ENCODE data around the gene ZNF331. TPM values are rescaled to one million over a fixed set of nuclear protein-coding genes. Genes with fewer than 3 reads are reported as not detected.
A peak's percentile ranks its signal among the peaks of the same experiment; 100 is the strongest.
"Not testable (repeated sequence)": the region's sequence is repeated elsewhere in the genome, so short reads cannot be mapped to it uniquely, and the experiment has no call there.

The ZNF331 gene
- total RNA-seq, 1 experiment from 2014 or later = 56.7 TPM

DNA sequence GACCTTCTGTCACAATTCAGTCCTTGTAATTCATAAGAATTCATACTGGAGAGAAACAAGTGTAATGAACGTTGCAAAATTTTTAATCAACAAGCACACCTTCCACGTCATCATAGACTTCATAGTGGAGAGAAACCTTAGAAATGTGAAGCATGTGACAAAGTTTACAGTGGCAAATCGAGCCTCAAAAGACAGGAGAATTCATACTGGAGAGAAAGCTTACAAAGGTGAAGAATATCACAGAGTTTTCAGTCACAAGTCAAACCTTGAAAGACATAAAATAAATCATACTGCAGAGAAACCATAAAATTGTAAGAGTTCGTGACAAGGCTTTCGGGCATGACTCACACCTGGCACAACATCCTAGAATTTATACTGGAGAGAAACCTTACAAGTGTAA, 45.8 kb upstream of the ZNF331 start (continued):
- TF ChIP-seq, protein P1, sequence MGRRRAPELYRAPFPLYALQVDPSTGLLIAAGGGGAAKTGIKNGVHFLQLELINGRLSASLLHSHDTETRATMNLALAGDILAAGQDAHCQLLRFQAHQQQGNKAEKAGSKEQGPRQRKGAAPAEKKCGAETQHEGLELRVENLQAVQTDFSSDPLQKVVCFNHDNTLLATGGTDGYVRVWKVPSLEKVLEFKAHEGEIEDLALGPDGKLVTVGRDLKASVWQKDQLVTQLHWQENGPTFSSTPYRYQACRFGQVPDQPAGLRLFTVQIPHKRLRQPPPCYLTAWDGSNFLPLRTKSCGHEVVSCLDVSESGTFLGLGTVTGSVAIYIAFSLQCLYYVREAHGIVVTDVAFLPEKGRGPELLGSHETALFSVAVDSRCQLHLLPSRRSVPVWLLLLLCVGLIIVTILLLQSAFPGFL (CRISPR knock-in tag; IDR thresholded peaks at IDR 0.05; ENCODE audit: borderline replicate concordance) = no peak
- TF ChIP-seq KAT7 (CRISPR knock-in tag; IDR thresholded peaks at IDR 0.05; ENCODE audit: borderline replicate concordance) (no peak), JAZF1 (CRISPR knock-in tag; IDR thresholded peaks at IDR 0.05) (no peak)

DNA sequence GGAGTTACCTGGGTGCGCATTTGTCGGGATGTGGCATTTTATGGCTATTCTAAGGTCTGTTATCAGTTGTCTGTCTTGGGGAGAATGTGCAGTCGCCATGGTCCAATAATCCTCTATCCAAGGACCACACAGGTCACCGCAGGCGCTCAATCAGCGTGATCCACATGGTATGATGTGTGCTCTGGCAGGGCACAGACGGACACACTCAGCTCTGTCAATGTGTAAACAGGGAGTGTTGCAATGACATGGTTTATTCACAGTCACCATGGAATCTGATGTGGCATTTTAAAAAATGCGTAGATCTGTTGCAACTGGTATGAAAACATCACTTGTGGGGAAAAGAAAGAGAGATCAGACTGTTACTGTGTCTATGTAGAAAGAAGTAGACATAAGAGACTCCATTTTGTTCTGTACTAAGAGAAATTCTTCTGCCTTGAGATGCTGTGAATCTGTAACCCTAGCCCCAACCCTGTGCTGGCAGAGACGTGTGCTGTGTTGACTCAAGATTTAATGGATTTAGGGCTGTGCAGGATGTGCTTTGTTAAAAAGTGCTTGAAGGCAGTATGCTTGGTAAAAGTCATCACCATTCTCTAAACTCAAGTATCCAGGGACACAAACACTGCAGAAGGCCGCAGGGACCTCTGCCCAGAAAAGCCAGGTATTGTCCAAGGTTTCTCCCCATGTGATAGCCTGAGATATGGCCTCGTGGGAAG, 40.5 kb upstream of the ZNF331 start:
- POLR2A ChIA-PET, ATAC-seq, H3K4me3 Mint-ChIP-seq: not testable (repeated sequence)

DNA sequence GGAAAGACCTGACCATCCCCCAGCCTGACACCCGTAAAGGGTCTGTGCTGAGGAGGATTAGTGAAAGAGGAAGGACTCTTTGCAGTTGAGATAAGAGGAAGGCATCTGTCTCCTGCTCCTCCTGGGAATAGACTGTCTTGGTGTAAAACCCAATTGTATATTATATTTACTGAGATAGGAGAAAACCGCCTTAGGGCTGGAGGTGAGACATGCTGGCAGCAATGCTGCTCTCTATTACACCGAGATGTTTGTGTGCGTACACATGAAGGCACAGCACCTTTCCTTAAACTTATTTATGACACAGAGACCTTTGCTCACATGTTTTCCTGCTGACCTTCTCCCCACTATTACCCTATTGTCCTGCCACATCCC, 39.9 kb upstream of the ZNF331 start:
- DNase-seq (ENCODE audit: low spot score); H3K27ac Mint-ChIP-seq; H3K4me3 Mint-ChIP-seq; POLR2A ChIA-PET; ATAC-seq; CTCF ChIA-PET; H3K27me3 Mint-ChIP-seq (ENCODE audit: low read depth): not testable (repeated sequence)
- H3K9me3 Mint-ChIP-seq = peaks cover 11% of the 10 kb centered on the region
- H3K4me1 Mint-ChIP-seq = peaks cover 14% of the 10 kb centered on the region
- peaks cover 15% of the 10 kb centered on the region for H3K36me3 Mint-ChIP-seq

More for the DNA sequence above, 40.5 kb upstream of the ZNF331 start:
- H3K36me3 Mint-ChIP-seq = peaks cover 20% of the 10 kb centered on the region
- CTCF ChIA-PET; DNase-seq (ENCODE audit: low spot score); H3K27ac Mint-ChIP-seq; H3K27me3 Mint-ChIP-seq (ENCODE audit: low read depth): not testable (repeated sequence)
- peaks cover 14% of the 10 kb centered on the region for H3K4me1 Mint-ChIP-seq
- peaks cover 16% of the 10 kb centered on the region for H3K9me3 Mint-ChIP-seq
- TF ChIP-seq GABPB1 (CRISPR knock-in tag; IDR thresholded peaks at IDR 0.05) = peak; percentile 74

DNA sequence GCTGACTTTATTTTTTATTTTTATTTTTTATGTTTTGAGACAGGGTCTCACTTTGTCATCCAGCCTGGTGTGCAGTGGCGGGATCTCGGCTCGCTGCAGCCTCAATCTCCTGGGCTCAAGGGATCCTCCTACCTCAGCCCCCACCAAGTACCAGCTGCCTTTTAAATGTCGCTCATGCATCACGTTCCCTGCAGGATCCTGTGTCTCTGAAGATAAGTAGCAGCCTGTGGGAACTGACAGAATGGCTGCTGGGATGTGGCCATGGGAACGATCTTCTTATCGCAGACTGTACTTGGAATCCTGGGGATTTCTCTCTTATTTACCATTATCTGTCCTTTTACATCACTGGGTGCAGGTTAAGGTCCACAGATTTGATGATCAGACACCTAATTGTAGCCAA, 34.8 kb upstream of the ZNF331 start:
- H3K27me3 Mint-ChIP-seq (ENCODE audit: low read depth); H3K27ac Mint-ChIP-seq; H3K9me3 Mint-ChIP-seq; H3K36me3 Mint-ChIP-seq; ATAC-seq; DNase-seq (ENCODE audit: low spot score); POLR2A ChIA-PET: not testable (repeated sequence)
- peak overlapping the region; percentile 58 for H3K4me3 Mint-ChIP-seq
- CTCF ChIA-PET = interaction anchor here (1.2 kb wide), 1 partner anchor 9 kb away, joined by 3 read pairs; no protein-coding TSS in a partner anchor
- H3K4me1 Mint-ChIP-seq = peaks cover 28% of the 10 kb centered on the region

DNA sequence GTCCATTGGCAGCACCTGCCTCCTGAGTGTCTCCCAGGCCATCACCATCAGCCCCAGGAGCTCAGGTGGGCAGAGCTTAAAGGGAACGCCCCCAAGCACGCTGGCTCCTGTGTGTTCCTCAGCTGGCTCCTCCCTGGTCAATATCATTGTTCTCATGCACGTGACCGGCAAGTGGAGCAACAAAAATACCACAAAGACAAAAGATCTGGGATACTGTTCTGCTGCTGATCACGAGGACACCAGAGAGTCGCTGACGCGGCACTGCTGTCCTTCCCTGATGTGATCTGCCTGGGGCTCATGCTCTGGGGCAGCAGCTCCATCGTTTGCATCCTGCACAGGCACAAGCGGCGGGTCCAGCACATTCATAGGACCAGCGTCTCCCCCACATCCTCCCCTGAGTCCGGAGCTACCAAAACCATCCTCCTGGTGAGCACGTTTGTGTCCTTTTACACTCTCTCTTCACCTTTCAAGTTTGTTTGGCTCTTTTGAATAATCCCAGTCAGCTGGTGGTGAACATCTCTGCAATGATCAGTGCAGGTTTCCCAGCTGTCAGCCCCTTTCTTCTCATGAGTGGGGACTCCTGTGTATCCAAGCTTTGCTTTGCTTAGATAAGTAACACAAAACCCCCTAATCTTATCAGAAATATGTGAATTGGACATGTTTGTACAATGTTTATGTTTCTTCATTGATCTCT, 34.1 kb upstream of the ZNF331 start:
- H3K27me3 Mint-ChIP-seq (ENCODE audit: low read depth); H3K36me3 Mint-ChIP-seq; POLR2A ChIA-PET; H3K27ac Mint-ChIP-seq; H3K9me3 Mint-ChIP-seq; DNase-seq (ENCODE audit: low spot score): not testable (repeated sequence)
- H3K4me3 Mint-ChIP-seq = peak overlapping the region; percentile 58
- H3K4me1 Mint-ChIP-seq = peaks cover 24% of the 10 kb centered on the region
- CTCF ChIA-PET = interaction anchor here (0.7 to 1.2 kb wide), 6 partner anchors 8 to 289 kb away, joined by 3 to 4 read pairs (median 3); no protein-coding TSS in a partner anchor
- ATAC-seq = peak; percentile 87

DNA sequence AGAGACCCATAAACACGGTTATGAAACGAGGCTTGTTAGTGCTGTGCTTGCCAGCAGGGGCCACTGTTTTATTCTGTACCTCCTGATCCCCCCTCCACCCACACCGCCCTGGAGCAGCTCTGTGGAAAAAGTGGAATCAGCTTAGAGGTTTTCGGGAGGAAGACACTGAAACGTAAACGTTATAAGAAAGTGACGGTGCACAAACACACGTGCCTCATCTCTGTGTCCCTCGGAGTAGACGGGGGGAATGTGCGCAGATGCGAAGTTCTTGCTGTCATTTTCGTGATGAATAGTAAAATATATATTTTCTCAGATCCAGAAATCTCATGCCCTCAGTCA, 33.6 kb upstream of the ZNF331 start:
- H3K27me3 Mint-ChIP-seq (ENCODE audit: low read depth); POLR2A ChIA-PET; H3K27ac Mint-ChIP-seq; H3K9me3 Mint-ChIP-seq; H3K36me3 Mint-ChIP-seq: not testable (repeated sequence)
- DNase-seq (ENCODE audit: low spot score) (peak; percentile 30), ATAC-seq (peak; percentile 69)
- Mint-ChIP-seq H3K4me3 (peak overlapping the region; percentile 58), H3K4me1 (peaks cover 24% of the 10 kb centered on the region)
- TF ChIP-seq, protein P2, sequence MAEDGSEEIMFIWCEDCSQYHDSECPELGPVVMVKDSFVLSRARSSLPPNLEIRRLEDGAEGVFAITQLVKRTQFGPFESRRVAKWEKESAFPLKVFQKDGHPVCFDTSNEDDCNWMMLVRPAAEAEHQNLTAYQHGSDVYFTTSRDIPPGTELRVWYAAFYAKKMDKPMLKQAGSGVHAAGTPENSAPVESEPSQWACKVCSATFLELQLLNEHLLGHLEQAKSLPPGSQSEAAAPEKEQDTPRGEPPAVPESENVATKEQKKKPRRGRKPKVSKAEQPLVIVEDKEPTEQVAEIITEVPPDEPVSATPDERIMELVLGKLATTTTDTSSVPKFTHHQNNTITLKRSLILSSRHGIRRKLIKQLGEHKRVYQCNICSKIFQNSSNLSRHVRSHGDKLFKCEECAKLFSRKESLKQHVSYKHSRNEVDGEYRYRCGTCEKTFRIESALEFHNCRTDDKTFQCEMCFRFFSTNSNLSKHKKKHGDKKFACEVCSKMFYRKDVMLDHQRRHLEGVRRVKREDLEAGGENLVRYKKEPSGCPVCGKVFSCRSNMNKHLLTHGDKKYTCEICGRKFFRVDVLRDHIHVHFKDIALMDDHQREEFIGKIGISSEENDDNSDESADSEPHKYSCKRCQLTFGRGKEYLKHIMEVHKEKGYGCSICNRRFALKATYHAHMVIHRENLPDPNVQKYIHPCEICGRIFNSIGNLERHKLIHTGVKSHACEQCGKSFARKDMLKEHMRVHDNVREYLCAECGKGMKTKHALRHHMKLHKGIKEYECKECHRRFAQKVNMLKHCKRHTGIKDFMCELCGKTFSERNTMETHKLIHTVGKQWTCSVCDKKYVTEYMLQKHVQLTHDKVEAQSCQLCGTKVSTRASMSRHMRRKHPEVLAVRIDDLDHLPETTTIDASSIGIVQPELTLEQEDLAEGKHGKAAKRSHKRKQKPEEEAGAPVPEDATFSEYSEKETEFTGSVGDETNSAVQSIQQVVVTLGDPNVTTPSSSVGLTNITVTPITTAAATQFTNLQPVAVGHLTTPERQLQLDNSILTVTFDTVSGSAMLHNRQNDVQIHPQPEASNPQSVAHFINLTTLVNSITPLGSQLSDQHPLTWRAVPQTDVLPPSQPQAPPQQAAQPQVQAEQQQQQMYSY (CRISPR knock-in tag; IDR thresholded peaks at IDR 0.05) = peak; percentile 58
- CTCF ChIA-PET = interaction anchor here (0.9 to 1.1 kb wide), 5 partner anchors 16 to 288 kb away, joined by 3 to 4 read pairs (median 4); no protein-coding TSS in a partner anchor

Data from WTC11 (cell line).